K562 (cell line): ENCODE data around the gene NT5C. TPM values are rescaled to one million over a fixed set of nuclear protein-coding genes. Genes with fewer than 3 reads are reported as not detected.

Experiments used
- CCNT2 ChIP-seq: IDR thresholded peaks from 2 replicates; pipeline ENCODE4 v1.6.1; 2011; ENCODE audit warnings: borderline replicate concordance, low read depth, mild to moderate bottlenecking, moderate library complexity, mixed read lengths, low read length; ENCODE audit not compliant: insufficient read length; ENCODE audit errors: extremely low read depth
- NR2C2 ChIP-seq, 2 experiments: fragments of 200-800 bp in 1 of 2; sonication (Bioruptor generic) in 1 of 2; sonication (generic) in 1 of 2; formaldehyde crosslinking in 1 of 2; IDR thresholded peaks; 2 replicates each; pipeline versions ENCODE4 v1.6.1 to v1.8.0; 2016 to 2022; ENCODE audit warnings: mild to moderate bottlenecking in 1 of 2, missing compliant biosample characterization in 1 of 2, missing genetic modification characterization in 1 of 2, missing genetic modification reagents in 1 of 2
- SLC30A9 ChIP-seq: fragments of 250-450 bp; sonication (Bioruptor Pico); IDR thresholded peaks from 2 replicates; pipeline ENCODE4 v1.8.0; 2022; ENCODE audit warnings: mild to moderate bottlenecking, moderate library complexity
- SMAD4 ChIP-seq: fragments of 250-450 bp; sonication (Bioruptor Pico); conservative IDR thresholded peaks from 2 replicates; pipeline ENCODE4 v1.8.0; 2021; ENCODE audit warnings: inconsistent platforms, mild to moderate bottlenecking, moderate library complexity
- SUPT5H ChIP-seq: fragments of 450-650 bp; IDR thresholded peaks from 2 replicates; pipeline ENCODE4 v1.6.1; 2016
- ZBTB7A ChIP-seq: IDR thresholded peaks from 2 replicates; pipeline ENCODE4 v1.6.1; 2011; ENCODE audit warnings: low read depth, mild to moderate bottlenecking, low read length, moderate library complexity, borderline replicate concordance; ENCODE audit not compliant: control insufficient read depth
- ZC3H4 ChIP-seq: sonication (generic); formaldehyde crosslinking; IDR thresholded peaks from 2 replicates; pipeline ENCODE4 v1.9.0; 2021; ENCODE audit warnings: missing genetic modification reagents, borderline replicate concordance
- ZNF12 ChIP-seq: sonication (generic); formaldehyde crosslinking; IDR thresholded peaks from 2 replicates; pipeline ENCODE4 v1.4.0; 2020; ENCODE audit warnings: mild to moderate bottlenecking, missing genetic modification reagents
- ZNF347 ChIP-seq: fragments of 450-650 bp; formaldehyde crosslinking; IDR thresholded peaks from 2 replicates; pipeline ENCODE4 v1.4.0; 2020; ENCODE audit warnings: low read depth, mild to moderate bottlenecking, moderate library complexity
- ZNF717 ChIP-seq: fragments of 250-450 bp; sonication (Bioruptor Pico); IDR thresholded peaks from 2 replicates; pipeline ENCODE4 v1.5.0; 2021
- polyA plus RNA-seq, 8 experiments: library from polyadenylated mRNA; depleted of rRNA in 4 of 8; stranded (reverse) in 5 of 8; unstranded in 3 of 8; fragments of >200 nt; fragmentation: Nextera tagmentation in 2 of 8; fragmentation: Illumina TruSeq in 1 of 8; extraction: Ambion mirVana in 2 of 8; extraction: Trizol in 1 of 8; gene quantifications; 2 replicates each; pipeline versions ENCODE4 v1.2.1 to v1.2.3, GENCODE V29; 2011 to 2014; ENCODE audit warnings: inconsistent platforms in 1 of 8, missing spikeins in 1 of 8
- total RNA-seq, 7 experiments: library from RNA; depleted of rRNA in 6 of 7; stranded (reverse); fragments of >200 nt in 6 of 7; fragmentation: Illumina TruSeq in 2 of 7; extraction: Trizol in 2 of 7; gene quantifications; 2 replicates each; pipeline versions ENCODE4 v1.2.1 to v1.2.3, GENCODE V29; 2011 to 2021; ENCODE audit warnings: low replicate concordance in 1 of 7
- TF ChIP-seq, protein P1 (sequence below): fragments of 450-650 bp; IDR thresholded peaks from 2 replicates; pipeline ENCODE4 v1.6.1; 2016; ENCODE audit warnings: mild to moderate bottlenecking, moderate library complexity
- TF ChIP-seq, protein P2 (sequence below): fragments of 200-800 bp; sonication (Bioruptor generic); IDR thresholded peaks from 2 replicates; pipeline ENCODE4 v1.6.1; 2017; ENCODE audit warnings: missing genetic modification characterization, missing compliant biosample characterization
- TF ChIP-seq, protein P3 (sequence below): sonication (generic); formaldehyde crosslinking; IDR thresholded peaks from 2 replicates; pipeline ENCODE4 v1.8.0; 2022; ENCODE audit warnings: mild to moderate bottlenecking, missing genetic modification reagents

Gene NT5C
- total and polyA plus RNA-seq, 9 of the 15 experiments (the other 6 are each of a cell fraction or from before 2014, with no cell fraction given), result 2.9 to 205 (median 45.0) TPM

DNA sequence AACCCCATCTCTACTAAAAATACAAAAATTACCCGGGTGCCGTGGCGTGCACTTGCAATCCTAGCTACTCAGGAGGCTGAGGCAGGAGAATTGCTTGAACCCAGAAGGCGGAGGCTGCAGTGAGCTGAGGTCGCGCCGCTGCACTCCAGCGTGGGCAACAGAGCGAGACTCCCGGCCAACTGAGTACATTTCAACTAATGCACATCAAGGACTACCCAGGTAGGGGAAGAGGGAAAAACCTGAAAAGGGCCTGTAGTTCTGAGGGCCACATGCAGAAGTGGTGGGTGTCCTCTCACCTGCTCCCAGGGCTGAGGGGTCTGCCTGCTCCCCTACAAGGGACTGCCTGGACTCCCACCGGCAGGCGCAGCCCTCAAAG, 44.4 kb downstream of the NT5C start (continued):
- TF ChIP-seq, protein P1, sequence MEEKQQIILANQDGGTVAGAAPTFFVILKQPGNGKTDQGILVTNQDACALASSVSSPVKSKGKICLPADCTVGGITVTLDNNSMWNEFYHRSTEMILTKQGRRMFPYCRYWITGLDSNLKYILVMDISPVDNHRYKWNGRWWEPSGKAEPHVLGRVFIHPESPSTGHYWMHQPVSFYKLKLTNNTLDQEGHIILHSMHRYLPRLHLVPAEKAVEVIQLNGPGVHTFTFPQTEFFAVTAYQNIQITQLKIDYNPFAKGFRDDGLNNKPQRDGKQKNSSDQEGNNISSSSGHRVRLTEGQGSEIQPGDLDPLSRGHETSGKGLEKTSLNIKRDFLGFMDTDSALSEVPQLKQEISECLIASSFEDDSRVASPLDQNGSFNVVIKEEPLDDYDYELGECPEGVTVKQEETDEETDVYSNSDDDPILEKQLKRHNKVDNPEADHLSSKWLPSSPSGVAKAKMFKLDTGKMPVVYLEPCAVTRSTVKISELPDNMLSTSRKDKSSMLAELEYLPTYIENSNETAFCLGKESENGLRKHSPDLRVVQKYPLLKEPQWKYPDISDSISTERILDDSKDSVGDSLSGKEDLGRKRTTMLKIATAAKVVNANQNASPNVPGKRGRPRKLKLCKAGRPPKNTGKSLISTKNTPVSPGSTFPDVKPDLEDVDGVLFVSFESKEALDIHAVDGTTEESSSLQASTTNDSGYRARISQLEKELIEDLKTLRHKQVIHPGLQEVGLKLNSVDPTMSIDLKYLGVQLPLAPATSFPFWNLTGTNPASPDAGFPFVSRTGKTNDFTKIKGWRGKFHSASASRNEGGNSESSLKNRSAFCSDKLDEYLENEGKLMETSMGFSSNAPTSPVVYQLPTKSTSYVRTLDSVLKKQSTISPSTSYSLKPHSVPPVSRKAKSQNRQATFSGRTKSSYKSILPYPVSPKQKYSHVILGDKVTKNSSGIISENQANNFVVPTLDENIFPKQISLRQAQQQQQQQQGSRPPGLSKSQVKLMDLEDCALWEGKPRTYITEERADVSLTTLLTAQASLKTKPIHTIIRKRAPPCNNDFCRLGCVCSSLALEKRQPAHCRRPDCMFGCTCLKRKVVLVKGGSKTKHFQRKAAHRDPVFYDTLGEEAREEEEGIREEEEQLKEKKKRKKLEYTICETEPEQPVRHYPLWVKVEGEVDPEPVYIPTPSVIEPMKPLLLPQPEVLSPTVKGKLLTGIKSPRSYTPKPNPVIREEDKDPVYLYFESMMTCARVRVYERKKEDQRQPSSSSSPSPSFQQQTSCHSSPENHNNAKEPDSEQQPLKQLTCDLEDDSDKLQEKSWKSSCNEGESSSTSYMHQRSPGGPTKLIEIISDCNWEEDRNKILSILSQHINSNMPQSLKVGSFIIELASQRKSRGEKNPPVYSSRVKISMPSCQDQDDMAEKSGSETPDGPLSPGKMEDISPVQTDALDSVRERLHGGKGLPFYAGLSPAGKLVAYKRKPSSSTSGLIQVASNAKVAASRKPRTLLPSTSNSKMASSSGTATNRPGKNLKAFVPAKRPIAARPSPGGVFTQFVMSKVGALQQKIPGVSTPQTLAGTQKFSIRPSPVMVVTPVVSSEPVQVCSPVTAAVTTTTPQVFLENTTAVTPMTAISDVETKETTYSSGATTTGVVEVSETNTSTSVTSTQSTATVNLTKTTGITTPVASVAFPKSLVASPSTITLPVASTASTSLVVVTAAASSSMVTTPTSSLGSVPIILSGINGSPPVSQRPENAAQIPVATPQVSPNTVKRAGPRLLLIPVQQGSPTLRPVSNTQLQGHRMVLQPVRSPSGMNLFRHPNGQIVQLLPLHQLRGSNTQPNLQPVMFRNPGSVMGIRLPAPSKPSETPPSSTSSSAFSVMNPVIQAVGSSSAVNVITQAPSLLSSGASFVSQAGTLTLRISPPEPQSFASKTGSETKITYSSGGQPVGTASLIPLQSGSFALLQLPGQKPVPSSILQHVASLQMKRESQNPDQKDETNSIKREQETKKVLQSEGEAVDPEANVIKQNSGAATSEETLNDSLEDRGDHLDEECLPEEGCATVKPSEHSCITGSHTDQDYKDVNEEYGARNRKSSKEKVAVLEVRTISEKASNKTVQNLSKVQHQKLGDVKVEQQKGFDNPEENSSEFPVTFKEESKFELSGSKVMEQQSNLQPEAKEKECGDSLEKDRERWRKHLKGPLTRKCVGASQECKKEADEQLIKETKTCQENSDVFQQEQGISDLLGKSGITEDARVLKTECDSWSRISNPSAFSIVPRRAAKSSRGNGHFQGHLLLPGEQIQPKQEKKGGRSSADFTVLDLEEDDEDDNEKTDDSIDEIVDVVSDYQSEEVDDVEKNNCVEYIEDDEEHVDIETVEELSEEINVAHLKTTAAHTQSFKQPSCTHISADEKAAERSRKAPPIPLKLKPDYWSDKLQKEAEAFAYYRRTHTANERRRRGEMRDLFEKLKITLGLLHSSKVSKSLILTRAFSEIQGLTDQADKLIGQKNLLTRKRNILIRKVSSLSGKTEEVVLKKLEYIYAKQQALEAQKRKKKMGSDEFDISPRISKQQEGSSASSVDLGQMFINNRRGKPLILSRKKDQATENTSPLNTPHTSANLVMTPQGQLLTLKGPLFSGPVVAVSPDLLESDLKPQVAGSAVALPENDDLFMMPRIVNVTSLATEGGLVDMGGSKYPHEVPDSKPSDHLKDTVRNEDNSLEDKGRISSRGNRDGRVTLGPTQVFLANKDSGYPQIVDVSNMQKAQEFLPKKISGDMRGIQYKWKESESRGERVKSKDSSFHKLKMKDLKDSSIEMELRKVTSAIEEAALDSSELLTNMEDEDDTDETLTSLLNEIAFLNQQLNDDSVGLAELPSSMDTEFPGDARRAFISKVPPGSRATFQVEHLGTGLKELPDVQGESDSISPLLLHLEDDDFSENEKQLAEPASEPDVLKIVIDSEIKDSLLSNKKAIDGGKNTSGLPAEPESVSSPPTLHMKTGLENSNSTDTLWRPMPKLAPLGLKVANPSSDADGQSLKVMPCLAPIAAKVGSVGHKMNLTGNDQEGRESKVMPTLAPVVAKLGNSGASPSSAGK, result peak; percentile 53; the same call in 1 of the 2 replicates
- no peak for TF ChIP-seq ZNF12 (CRISPR knock-in tag)
- TF ChIP-seq SLC30A9 (CRISPR knock-in tag), result no peak
- TF ChIP-seq SMAD4 (CRISPR knock-in tag), result 0 out of 2 replicates have a peak, but pooled peaks have one; percentile 25
- TF ChIP-seq, protein P2, sequence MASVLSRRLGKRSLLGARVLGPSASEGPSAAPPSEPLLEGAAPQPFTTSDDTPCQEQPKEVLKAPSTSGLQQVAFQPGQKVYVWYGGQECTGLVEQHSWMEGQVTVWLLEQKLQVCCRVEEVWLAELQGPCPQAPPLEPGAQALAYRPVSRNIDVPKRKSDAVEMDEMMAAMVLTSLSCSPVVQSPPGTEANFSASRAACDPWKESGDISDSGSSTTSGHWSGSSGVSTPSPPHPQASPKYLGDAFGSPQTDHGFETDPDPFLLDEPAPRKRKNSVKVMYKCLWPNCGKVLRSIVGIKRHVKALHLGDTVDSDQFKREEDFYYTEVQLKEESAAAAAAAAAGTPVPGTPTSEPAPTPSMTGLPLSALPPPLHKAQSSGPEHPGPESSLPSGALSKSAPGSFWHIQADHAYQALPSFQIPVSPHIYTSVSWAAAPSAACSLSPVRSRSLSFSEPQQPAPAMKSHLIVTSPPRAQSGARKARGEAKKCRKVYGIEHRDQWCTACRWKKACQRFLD, result peak; percentile 82
- TF ChIP-seq SUPT5H, result peak; percentile 59; the same call in 1 of the 2 replicates
- no peak for TF ChIP-seq CCNT2
- TF ChIP-seq ZBTB7A, result no peak
- TF ChIP-seq NR2C2 (CRISPR knock-in tag; IDR thresholded peaks at IDR 0.05), result no peak
- TF ChIP-seq NR2C2 (tag; IDR thresholded peaks at IDR 0.05), result 0 out of 2 replicates have a peak, but pooled peaks have one; percentile 53
- 0 out of 2 replicates have a peak, but pooled peaks have one; percentile 54 for TF ChIP-seq ZC3H4
- no peak for TF ChIP-seq ZNF717 (CRISPR knock-in tag)
- no peak for TF ChIP-seq ZNF347 (CRISPR knock-in tag)
- TF ChIP-seq, protein P3, sequence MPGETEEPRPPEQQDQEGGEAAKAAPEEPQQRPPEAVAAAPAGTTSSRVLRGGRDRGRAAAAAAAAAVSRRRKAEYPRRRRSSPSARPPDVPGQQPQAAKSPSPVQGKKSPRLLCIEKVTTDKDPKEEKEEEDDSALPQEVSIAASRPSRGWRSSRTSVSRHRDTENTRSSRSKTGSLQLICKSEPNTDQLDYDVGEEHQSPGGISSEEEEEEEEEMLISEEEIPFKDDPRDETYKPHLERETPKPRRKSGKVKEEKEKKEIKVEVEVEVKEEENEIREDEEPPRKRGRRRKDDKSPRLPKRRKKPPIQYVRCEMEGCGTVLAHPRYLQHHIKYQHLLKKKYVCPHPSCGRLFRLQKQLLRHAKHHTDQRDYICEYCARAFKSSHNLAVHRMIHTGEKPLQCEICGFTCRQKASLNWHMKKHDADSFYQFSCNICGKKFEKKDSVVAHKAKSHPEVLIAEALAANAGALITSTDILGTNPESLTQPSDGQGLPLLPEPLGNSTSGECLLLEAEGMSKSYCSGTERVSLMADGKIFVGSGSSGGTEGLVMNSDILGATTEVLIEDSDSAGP, result peak; percentile 14; the same call in 1 of the 2 replicates
